ENCODE data around the gene PIKFYVE.
"Not testable (repeated sequence)": the region's sequence is repeated elsewhere in the genome, so short reads cannot be mapped to it uniquely, and the experiment has no call there.

The PIKFYVE gene, protein sequence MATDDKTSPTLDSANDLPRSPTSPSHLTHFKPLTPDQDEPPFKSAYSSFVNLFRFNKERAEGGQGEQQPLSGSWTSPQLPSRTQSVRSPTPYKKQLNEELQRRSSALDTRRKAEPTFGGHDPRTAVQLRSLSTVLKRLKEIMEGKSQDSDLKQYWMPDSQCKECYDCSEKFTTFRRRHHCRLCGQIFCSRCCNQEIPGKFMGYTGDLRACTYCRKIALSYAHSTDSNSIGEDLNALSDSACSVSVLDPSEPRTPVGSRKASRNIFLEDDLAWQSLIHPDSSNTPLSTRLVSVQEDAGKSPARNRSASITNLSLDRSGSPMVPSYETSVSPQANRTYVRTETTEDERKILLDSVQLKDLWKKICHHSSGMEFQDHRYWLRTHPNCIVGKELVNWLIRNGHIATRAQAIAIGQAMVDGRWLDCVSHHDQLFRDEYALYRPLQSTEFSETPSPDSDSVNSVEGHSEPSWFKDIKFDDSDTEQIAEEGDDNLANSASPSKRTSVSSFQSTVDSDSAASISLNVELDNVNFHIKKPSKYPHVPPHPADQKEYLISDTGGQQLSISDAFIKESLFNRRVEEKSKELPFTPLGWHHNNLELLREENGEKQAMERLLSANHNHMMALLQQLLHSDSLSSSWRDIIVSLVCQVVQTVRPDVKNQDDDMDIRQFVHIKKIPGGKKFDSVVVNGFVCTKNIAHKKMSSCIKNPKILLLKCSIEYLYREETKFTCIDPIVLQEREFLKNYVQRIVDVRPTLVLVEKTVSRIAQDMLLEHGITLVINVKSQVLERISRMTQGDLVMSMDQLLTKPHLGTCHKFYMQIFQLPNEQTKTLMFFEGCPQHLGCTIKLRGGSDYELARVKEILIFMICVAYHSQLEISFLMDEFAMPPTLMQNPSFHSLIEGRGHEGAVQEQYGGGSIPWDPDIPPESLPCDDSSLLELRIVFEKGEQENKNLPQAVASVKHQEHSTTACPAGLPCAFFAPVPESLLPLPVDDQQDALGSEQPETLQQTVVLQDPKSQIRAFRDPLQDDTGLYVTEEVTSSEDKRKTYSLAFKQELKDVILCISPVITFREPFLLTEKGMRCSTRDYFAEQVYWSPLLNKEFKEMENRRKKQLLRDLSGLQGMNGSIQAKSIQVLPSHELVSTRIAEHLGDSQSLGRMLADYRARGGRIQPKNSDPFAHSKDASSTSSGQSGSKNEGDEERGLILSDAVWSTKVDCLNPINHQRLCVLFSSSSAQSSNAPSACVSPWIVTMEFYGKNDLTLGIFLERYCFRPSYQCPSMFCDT (N-terminal part only)

DNA sequence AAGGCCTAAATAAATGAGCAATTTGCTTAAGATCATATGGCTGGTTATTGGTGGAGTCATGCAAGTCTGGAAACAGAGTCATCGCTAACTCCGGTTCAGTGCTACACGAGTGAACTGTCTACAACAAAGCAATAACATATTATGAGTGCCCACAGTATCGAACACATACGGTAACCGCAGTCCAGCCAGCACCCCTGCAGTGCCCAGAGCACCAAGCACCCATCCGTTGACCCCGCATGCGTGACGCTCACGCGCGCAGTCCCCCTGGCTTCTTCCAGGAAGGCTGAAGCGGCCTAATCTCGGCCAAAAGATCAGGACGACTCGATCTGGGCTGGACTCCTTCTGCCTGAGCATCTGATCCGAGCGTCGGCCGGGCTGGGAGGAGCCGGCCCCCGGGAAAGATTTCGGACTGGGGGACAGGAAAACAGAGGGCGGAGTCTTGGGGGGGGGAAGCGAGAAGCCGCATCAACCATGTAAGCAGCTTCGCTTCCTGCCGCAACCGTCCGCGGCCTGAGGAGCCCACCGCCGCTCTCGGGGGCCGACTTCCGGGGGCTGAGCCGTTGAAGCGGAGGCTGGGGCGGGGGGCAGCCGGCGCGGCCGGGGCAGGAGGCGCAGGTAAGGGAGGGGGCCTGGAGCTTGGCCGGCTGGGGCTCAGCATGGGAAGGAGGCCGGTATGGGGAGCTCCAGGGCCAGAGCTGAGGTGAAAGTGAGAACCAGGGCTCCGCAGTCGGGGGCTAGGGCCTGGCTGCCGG, at the start of gene PIKFYVE:
Gene PIKFYVE, plus strand, starts transcription at position 455 of the 752 bp plus-strand sequence. CDS start 5,265 bp downstream, outside the sequence.
- peak; percentile 88 to 89 for DNase-seq

DNA sequence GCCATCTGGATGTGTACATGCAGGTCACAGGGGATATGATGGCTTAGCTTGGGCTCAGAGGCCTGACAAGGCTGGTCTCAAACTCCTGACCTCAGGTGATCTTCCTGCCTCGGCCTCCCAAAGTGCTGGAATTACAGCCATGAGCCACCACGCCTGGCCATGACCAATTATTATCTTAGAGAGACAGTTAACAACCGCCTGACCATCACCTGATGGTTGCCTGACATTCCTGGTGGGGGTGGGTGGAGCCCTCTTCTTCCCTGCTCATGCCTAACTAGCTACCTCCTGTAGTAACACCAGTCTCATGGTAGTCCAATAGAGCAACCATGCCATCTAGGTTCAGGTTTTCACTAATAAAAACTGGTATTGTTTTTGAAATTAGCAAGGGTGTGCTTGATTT, 44.2 kb upstream of the PIKFYVE start:
- DNase-seq: not testable (repeated sequence)

DNA sequence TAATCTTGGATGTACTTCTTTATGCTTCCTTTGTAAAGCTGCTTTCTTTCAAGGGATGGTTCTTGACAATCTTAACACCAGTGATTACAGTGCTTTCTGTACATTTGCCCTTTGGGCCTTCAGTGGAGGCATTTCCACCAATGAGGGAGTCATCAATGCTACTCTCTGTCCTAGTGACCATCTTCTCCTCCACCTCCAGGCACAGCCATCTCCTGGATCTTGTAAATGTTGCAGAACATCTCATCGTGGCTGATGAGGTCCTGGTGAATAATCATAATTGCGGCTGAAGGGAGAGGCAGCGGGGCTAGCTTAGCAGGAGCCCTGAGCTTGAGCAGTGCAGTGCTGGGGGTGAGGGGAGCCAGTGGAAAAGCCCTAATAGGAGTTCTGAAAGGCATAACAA, 43.7 kb upstream of the PIKFYVE start:
- DNase-seq: no peak

DNA sequence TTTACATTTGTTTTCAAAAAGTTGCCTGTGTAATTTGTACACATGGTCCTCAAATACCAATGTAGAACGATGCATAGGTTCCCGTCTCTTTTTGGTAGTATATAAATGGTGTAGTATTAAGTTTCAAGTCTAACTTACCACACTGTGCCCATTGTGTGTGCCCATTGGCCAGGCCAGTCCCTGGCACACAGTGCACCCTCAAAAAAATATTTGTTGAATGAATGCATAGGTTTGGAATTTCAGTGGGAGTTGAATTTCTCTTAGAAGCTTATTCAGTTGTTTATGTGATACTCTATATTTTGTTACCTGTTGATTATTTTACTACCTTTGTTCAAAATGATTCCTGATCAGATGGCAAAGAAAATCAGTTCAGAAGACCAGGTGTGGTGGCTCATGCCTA, 41.3 kb upstream of the PIKFYVE start:
- no peak for DNase-seq

DNA sequence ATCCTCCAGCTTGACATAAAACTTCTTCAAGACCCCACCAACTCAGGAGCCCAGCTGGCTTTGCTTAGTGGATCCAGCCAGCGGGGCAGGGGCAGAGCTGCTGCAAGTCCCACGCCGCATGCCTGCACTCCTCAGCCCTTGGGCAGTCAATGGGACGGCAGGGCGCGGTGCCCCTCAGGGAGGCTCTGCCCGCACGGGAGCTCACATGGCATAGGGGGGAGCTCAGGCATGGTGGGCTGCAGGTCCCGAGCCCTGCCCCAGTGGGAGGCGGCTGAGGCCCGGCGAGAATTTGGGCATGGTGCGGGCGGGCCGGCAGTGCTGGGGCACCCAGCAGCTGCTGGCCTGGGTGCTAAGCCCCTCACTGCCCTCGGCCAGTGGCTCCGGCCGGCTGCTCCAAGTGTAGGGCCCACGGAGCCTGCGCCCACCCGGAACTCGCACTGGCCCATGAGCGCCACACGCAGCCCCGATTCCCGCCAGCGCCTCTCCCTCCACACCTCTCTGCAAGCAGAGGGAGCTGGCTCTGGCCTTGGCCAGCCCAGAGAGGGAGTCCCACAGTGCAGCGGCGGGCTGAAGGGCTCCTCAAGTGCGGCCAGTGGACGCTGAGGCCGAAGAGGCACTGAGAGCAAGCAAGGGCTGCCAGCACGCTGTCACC, 38.3 kb upstream of the PIKFYVE start:
- no peak for DNase-seq

DNA sequence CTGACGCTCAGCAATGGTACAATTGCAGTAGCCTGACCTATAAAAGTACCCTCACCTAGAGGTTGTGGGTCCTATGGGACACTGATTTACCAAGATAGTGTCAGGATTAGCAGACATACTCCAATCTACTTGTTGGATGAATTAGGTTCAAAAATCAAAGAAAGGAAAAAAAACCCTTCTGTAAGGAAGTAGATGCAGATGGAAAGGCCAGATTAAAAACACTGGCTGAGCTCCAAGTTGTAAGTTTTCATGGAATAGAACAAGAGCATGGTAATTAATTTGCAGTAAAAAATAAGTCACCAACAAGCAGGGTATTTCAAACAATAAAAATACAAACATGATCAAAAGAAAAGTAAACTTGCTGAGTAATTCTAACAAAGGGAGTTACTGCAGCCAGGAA, 37.6 kb upstream of the PIKFYVE start:
- DNase-seq: no peak

DNA sequence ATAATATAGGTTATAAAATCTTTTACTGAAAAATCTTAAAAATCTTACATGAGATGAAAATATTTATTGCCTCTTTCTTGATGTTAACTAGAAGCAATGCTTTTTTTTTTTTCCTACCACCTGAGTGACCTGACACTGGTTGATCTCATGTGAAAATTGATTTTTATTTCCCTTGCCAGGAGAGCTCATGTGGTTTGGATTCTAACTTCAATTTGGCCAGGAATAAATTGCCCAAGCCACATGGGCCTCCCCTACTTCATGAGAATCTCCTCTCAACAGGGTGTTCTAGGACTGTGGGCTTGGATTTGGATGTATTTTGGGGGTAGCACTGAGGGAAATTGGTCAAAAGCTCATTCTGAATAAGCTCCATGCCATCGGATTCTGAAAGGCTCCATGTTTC, 31.3 kb upstream of the PIKFYVE start:
- no peak for DNase-seq

DNA sequence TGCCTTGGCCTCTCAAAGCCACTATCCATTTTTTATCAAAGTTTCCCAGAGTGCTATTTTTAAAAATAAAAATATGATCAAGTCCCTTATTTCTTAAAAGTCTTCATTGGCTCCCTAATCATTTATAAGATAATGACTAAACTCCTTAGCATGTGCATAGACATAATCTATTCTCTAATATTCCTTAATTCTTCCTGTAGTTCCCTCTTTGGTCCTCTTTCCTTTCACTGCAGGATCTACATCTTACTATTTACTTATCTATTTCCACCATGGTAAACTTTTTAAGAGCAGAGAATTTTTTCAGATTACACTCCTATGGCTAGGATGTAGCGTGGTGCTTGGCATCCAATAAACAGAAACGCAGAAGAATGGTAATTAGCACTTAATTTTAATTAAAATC, 30.2 kb upstream of the PIKFYVE start:
- DNase-seq: no peak

DNA sequence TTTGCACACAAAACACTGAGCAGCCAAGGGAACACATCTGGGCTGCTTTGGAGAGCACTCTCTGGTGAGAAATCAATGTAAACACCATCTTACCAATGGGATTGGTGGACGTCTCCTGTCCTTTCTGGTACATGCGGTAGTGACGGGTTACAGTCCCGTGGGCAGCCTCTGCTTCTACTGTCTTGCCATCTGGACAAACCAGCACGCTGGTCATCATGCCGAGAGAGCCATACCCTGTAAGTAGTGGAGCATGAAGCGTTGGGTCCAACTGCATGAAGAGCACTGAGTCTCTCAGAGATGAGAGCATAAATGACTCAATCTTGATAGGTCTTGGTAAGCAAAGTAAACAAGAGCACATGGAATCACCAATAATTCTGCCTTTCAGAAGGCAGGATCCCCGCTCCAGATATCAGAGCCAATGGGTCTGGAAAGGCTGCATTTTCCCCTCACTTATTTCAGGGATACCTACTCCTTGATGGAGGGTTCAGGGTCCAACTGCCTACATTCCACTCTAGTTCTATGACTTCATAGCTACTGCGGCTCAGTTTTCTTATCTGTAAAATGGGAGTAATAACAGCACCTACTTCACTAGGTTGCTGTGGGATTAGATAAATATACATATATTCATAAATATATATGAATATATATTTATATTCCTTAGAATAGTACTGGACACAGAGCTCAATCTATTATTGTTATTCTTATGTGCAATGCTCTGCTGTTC, 26.1 kb upstream of the PIKFYVE start:
- no peak for DNase-seq

DNA sequence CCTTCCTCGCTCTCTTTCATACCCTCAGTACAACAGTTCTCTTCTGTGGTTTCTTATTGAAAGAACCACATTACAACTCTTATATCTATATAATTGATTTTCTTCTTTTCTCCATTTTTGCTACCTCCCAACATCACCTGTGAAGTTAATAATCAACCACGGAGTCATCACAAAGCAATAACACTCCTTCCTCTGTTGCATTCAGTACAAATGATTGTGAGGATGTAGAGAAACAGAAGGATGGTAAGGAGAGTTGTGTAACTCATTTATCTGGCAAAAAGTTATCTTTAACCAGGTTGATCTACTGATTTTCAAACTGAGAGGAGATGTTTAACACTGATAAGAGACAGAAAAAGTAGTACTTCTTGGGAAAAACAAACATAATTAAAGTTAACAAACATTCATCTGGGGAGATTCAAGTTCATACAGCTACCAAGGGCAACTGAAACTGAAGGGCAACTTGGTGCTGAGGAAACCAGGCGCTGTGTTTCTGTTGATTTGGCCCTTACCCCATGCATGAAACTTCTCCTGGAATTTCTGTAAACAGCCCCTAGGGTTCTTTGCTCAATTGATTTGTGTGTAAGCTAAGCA, 25.3 kb upstream of the PIKFYVE start:
- no peak for DNase-seq

DNA sequence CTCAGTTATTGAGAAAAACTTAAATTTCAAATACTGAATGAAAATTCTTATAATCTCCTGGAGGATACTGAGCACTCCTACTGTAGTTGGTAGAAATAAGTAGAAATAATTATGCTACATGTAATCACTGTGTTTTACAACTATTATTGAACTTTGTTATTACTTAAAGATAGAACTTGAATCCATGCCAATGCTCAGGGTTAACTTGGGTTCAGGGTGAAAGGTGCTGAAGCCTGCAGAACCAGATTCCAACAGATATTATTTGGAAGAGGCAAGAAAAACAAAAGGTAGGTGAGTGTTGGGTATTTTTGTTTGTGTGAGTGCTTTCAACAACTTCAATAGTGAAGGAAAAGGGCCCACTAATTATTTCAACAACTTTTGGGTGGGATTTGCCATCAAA, 21.6 kb upstream of the PIKFYVE start:
- no peak for DNase-seq

DNA sequence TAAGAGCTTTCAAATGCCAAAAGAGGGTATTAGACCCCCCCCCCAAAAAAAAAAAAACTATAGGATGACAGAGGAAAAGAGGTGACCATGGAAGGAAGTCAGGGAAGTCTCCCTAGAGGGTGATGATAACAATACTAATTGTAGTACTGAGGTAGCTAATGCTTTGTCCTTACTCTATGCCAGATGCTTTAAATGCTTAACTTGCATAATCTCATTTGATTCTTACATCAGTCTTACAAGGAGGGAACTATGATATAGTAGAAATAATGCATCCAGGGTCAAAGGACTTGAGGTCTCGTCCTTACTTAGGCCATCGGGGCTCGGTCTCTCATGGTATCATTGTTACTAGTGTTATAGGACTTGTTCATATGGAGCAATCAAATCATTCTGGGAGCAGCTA, 20.3 kb upstream of the PIKFYVE start:
- DNase-seq: no peak

DNA sequence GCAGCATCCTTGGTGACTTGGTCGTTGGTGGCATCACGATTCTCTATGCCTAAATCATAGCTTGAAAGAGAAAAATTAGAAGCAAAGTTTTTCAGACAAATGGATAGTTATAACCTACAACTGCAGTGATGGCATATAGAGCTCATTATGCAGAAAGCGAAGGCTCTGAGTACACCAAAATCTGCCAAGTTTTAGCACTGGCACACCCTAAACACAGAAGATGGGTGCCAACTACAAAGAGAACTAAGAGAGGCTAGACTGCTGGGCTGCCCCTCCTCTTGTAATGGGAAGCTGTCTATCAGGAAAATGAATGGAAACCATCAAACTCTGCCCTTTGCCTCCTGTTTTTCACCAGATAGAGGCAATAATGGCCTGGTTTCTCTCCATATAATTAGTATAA, 17.5 kb upstream of the PIKFYVE start:
- no peak for DNase-seq

DNA sequence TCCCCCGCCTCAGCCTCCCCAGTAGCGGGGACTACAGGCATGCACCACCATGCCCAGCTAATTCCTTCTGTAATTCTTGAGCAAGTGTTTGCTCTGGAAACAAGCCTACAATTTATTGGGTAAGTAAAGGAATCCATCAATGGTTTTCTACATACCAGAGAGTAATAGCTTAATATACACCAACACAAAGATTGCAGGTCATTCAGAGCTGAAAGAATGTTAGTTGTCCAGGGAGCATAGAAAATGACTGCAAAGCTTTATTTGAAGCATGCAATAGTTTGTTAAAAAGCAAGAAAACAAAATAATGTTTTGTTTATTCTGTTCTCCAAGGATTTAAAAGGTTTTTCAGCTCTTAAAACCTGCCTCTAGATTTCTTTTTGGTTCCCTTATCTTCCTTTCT, 16.8 kb upstream of the PIKFYVE start:
- DNase-seq: no peak

DNA sequence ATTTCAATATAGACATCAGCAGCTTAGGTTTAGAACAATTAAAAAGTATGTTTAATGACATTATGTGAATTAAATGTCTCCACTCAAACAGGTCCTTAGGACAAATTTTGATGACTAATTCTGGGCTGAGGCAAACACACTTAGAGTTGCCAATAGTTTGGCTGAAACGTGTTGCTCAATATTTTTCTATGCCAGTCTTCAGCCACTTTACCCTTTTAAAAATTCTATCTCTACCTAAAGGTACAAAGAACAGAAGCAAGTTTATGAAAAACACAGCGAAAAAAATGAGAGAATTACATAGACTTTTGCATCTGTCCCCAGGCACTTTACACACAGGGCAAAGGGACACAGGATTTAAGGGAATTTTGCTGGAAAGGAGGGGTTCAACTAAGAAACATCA, 15.7 kb upstream of the PIKFYVE start:
- DNase-seq: no peak

DNA sequence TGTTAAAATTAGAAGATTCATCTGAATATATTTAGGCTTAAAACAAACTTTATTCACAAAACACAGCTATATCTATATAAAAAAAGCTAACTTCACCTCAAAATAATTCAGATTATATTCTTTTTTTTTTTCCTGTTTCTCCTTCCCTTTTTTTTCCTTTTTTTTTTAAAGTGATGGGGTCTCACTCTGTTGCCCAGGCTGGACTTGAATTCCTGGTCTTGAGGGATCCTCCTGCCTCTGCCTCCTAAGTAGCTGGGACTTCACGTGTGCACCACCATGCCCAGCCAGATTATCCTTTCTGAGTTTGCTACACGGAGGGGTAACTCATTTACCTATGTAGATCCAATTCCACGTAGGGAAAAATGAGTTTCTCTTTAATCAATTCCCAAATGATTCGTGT, 15.0 kb upstream of the PIKFYVE start:
- no peak for DNase-seq

DNA sequence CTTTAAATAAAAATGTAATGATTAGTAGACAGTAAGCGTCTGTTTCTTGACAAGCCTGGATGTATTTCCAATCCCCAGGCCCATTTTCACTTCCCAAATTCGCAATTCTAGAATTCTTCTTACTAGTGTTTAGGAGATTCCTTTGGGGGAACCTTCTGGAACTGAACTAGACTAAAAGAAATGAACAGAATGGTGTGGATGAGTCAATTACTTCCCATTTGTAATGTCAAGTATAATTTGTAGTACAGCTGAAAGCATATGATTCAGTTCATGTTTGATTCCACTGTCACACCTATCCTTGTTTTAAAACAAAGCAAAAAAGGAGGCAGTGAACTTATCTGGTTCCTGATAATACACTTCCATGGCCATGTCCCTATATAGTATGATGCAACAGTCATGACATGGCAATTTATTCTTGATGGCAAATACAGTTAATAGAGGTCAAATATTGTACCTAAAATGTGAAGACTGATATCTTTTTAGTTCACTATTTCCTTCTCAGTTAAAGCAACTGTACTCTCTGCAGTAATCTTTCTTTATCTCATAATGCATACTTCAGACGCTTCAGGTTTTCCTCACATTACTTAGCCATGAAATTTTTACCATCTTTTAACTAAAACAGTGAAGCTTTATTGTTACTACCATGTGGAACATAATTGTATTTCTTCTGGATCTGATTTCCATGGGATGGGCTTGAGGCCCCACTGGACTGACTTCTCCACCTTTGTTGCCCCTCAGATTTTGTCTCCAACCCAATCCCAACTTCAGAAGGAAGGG, 13.2 kb upstream of the PIKFYVE start:
- no peak for DNase-seq

DNA sequence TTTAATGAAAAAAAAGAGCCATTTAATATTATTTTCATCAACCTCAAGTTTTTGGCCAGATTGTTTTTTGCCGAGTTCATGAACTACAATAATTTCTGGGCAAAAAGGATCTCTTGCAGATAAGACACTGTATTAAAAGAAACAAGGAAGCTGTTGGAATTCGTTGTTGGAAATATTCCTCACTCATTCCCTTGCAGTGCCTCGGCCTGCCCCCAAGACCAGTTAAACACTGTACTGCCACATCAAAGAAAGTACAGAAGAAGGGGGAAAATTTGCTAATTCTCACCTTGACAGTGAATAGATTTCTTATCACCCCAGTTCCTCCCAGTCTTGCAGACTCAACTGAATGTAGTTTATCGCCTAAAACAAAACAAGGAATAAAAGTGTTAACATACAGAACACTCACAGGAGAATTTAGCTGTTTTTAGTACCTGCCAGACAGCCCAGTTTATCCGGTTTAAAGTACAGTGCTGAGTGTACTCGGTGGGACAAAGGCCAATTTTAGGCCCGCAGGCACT, 12.4 kb upstream of the PIKFYVE start:
- DNase-seq: no peak

DNA sequence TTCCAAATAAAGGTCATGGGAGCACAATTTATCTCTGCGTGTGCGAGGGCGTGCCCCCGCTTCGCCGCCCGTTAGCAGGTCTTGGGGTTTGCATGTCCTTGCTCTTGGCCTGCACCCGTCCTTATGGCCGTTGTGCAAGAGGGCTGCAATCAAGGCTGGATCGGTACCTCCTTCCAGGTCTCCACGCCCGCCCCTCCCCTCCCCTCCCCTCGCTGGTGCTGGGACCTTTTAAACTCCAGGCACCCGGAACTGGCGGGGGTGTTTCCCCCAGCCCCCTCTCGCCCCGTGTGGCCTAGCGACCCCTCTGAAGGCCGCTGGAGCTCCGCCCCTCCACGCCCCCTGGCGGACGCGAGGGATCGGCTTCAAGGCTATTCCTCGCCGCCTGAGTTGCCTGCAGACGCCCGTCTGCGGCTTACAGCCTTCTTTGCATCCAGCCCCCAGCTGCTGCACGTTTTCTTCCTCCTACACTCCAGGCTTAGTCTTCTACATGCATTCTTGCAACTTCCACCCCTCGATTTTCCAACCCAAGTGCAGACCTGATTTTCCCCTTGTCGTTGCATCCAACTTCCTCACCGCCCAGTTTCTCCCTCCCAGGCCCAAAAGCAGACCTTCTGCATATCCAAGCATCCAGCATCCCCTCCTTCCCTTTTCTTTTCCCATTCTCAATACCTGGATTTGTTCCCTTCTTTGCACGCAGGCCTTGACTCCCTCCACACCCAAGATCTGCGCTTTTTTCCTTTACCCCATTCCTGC, 11.8 kb upstream of the PIKFYVE start:
- DNase-seq: peak; percentile 84 to 85
